ENCODE data around the gene BCAN.

- TF ChIP-seq CTCF (IDR thresholded peaks at IDR 0.05) (no peak), POLR2A (IDR thresholded peaks at IDR 0.05) (no peak)
Measured at GRCh38 chr1:156639601-156640101, 2.3 kb upstream of the BCAN start.
